OCI-LY7 (cell line): ENCODE data around the gene HRH2. TPM values are rescaled to one million over a fixed set of nuclear protein-coding genes. Genes with fewer than 3 reads are reported as not detected.

Experiments
- BruUV-seq: library from RNA; stranded (reverse); fragments of 400-500 nt; replicated peaks from 2 replicates; lab custom pipeline; 2021; lab: Mats Ljungman, UMichigan
- CTCF ChIA-PET: fragments of 300-600 bp; sonication (Branson Sonifier 250); formaldehyde crosslinking; loops from one replicate; lab custom pipeline; 2022; ENCODE audit warnings: antibody characterized with exemption; ENCODE audit not compliant: unreplicated experiment; lab: Charles Lee
- POLR2A ChIA-PET: fragments of 300-600 bp; sonication (Branson Sonifier 250); formaldehyde crosslinking; loops from one replicate; lab custom pipeline; 2022; ENCODE audit warnings: antibody characterized with exemption; lab: Charles Lee
- DNase-seq: peaks from one replicate; pipeline ENCODE4 v3.0.0-alpha.2; 2015; ENCODE audit warnings: low spot score
- H2AFZ ChIP-seq: fragments of 200-600 bp; sonication (generic), shearing (Covaris generic); 2 replicates; pipeline ENCODE4 v1.6.1; 2014; ENCODE audit warnings: mild to moderate bottlenecking, antibody characterized with exemption, low read length, moderate library complexity
- H3K27ac ChIP-seq: fragments of 200-600 bp; sonication (generic); 2 replicates; pipeline ENCODE4 v1.5.1; 2014; ENCODE audit warnings: mixed run types, low read depth, mild to moderate bottlenecking, moderate library complexity, low read length, inconsistent platforms; ENCODE audit not compliant: poor library complexity, severe bottlenecking
- H3K36me3 ChIP-seq: fragments of 200-600 bp; sonication (generic); 2 replicates; pipeline ENCODE4 v1.6.1; 2014; ENCODE audit warnings: mild to moderate bottlenecking, antibody characterized with exemption, low read length, moderate library complexity, mixed read lengths; ENCODE audit not compliant: insufficient read depth
- H3K4me1 ChIP-seq: fragments of 200-600 bp; sonication (generic); 2 replicates; pipeline ENCODE4 v1.5.1; 2014; ENCODE audit warnings: mild to moderate bottlenecking, low read length; ENCODE audit not compliant: insufficient read depth, poor library complexity, severe bottlenecking
- H3K4me2 ChIP-seq: fragments of 200-600 bp; sonication (generic); 2 replicates; pipeline ENCODE4 v1.6.1; 2014; ENCODE audit warnings: mild to moderate bottlenecking, low read length
- H3K4me3 ChIP-seq: fragments of 200-600 bp; sonication (generic); 2 replicates; pipeline ENCODE4 v1.5.1; 2014; ENCODE audit warnings: mild to moderate bottlenecking, low read depth, low read length; ENCODE audit not compliant: poor library complexity, severe bottlenecking
- H3K79me2 ChIP-seq: fragments of 200-600 bp; sonication (generic); 2 replicates; pipeline ENCODE4 v1.6.1; 2016; ENCODE audit warnings: low read depth, mild to moderate bottlenecking, low read length, moderate library complexity, mixed read lengths; ENCODE audit not compliant: insufficient read depth
- H3K9me2 ChIP-seq: fragments of 200-600 bp; sonication (generic); 2 replicates; pipeline ENCODE4 v1.6.1; 2016; ENCODE audit warnings: mild to moderate bottlenecking, low read length, mixed read lengths; ENCODE audit not compliant: insufficient read depth
- H3K9me3 ChIP-seq: fragments of 200-600 bp; sonication (generic); 2 replicates; pipeline ENCODE4 v1.6.1; 2014; ENCODE audit warnings: mild to moderate bottlenecking, mixed run types, low read length, mixed read lengths
- H4K20me1 ChIP-seq: fragments of 200-600 bp; sonication (generic); 2 replicates; pipeline ENCODE4 v1.6.1; 2014; ENCODE audit warnings: mild to moderate bottlenecking, antibody characterized with exemption, low read length, moderate library complexity, mixed read lengths; ENCODE audit not compliant: insufficient read depth
- EZH2phosphoT487 ChIP-seq: fragments of 200-600 bp; sonication (generic); IDR thresholded peaks from 2 replicates; pipeline ENCODE4 v1.6.1; 2018; ENCODE audit warnings: low read depth, borderline replicate concordance, mild to moderate bottlenecking, mixed run types, antibody characterized with exemption, low read length, moderate library complexity, mixed read lengths
- intact Hi-C: fragments of 100-400 bp; cut with micrococcal nuclease; formaldehyde crosslinking; loops from one replicate; pipeline ENCODE4 v1.10.0; 2022; ENCODE audit not compliant: unreplicated experiment
- total RNA-seq, 2 experiments: library from RNA; depleted of rRNA in 1 of 2; stranded (reverse); fragments of >200 nt in 1 of 2; shearing (Covaris generic) in 1 of 2; gene quantifications; 2 replicates each; pipeline ENCODE4 v1.2.3, GENCODE V29; 2014 to 2022
- TF ChIP-seq, protein P1 (sequence below): fragments of 200-600 bp; sonication (generic); conservative IDR thresholded peaks from 2 replicates; pipeline ENCODE4 v1.5.1; 2014; ENCODE audit warnings: mild to moderate bottlenecking, antibody characterized with exemption, low read length, moderate library complexity, mixed read lengths

HRH2 gene
- total RNA-seq, 2 experiments from 2014 or later, result not detected

DNA sequence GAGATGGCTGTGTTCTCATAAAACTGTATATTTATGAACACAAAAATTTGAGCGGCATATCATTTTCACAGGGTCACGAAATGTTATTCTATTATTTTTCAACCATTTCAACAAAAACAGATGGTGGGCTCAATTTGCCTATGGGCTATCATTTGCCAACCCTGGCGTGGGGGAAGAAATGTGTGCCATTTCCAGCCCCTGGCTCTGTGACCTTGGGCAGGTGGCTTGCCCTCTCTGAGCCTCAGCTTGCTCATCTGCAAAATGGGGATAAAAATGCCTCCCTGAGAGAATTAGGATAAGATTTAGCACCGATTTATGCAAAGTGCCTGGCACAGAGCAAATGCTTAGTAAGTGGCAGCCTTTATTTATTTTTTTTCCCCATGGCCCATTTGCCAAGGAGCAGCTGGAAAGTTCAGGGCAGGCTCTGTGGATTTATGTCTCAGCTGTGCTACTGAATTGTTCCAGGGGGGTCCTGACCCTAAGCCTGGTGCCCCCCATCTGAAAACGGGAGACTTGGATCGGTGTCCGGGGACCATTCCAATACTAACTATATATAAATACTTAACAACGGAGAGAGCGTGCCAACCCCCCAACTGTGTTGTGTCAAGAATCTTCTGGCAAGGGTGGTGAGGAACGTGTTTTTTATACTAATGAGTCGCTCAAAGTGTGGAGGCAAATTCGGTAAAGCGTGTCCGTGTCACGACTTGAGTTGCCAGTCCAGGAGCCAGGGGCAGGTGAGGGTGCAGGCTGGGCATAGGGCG is 34.5 kb downstream of the HRH2 start:
- BruUV-seq, result no TSS peak

DNA sequence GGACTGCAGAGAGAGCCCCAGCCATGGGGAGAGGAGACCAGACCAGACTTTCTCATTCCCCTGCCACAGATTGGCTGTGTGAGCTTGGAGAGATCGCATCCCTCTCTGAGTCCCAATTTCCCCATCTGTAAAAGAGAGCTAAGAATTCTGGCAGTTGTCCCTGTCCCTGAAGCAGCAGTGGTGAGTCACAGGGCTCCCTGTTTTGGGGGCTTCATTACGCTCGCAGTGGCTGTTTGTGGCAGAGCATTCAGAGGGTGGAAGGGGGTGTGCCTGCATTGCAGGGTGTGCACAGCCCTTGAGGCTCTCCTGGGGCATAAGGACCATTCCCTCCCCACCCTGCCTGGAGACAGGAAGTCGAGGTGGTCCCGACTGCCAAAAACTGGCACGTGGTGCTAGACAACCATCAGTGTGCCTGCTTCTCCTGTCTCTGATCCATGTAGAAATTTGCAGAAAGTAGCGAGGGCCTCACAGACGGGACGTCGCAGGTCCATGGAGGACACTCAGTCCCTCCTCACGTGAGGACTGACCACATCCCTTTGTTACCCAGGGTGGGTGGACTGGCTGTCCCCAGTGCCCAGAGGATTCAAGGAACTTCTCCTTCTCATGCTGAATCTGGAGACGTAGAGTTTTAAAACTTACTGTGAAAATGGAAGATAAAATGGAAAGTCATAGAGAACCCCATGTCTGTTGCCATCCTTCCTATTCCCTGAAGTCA is 35.3 kb downstream of the HRH2 start:
- ChIA-PET CTCF (no interaction called here), POLR2A (no interaction called here)
- no peaks in the 10 kb centered on the region for H3K4me1 ChIP-seq
- intact Hi-C loops, result no loop called here
- H4K20me1 ChIP-seq, result no peaks in the 10 kb centered on the region
- no TSS peak for BruUV-seq
- no peak for TF ChIP-seq EZH2phosphoT487
- TF ChIP-seq, protein P1, sequence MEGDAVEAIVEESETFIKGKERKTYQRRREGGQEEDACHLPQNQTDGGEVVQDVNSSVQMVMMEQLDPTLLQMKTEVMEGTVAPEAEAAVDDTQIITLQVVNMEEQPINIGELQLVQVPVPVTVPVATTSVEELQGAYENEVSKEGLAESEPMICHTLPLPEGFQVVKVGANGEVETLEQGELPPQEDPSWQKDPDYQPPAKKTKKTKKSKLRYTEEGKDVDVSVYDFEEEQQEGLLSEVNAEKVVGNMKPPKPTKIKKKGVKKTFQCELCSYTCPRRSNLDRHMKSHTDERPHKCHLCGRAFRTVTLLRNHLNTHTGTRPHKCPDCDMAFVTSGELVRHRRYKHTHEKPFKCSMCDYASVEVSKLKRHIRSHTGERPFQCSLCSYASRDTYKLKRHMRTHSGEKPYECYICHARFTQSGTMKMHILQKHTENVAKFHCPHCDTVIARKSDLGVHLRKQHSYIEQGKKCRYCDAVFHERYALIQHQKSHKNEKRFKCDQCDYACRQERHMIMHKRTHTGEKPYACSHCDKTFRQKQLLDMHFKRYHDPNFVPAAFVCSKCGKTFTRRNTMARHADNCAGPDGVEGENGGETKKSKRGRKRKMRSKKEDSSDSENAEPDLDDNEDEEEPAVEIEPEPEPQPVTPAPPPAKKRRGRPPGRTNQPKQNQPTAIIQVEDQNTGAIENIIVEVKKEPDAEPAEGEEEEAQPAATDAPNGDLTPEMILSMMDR, result no peak
- no peak overlapping the region for H3K4me3 ChIP-seq
- no peaks in the 10 kb centered on the region for H3K79me2 ChIP-seq
- no peak for DNase-seq
- H3K9me3 ChIP-seq, result no peaks in the 10 kb centered on the region
- H3K4me2 ChIP-seq, result no peak overlapping the region
- no peak overlapping the region for H2AFZ ChIP-seq
- H3K27ac ChIP-seq, result no peak overlapping the region
- no peaks in the 10 kb centered on the region for H3K36me3 ChIP-seq
- no peaks in the 10 kb centered on the region for H3K9me2 ChIP-seq

More for the DNA sequence above, 34.5 kb downstream of the HRH2 start:
- ChIA-PET POLR2A (no interaction called here), CTCF (no interaction called here)
- H3K4me1 ChIP-seq, result no peaks in the 10 kb centered on the region
- no peaks in the 10 kb centered on the region for H4K20me1 ChIP-seq
- H3K79me2 ChIP-seq, result no peaks in the 10 kb centered on the region
- no peaks in the 10 kb centered on the region for H3K36me3 ChIP-seq
- no peak overlapping the region for H3K27ac ChIP-seq
- no peaks in the 10 kb centered on the region for H3K9me3 ChIP-seq
- TF ChIP-seq EZH2phosphoT487, result no peak
- TF ChIP-seq, protein P1, result no peak
- intact Hi-C loops, result no loop called here
- DNase-seq, result no peak
- no peak overlapping the region for H3K4me3 ChIP-seq
- H2AFZ ChIP-seq, result no peak overlapping the region
- no peak overlapping the region for H3K4me2 ChIP-seq
- no peaks in the 10 kb centered on the region for H3K9me2 ChIP-seq

DNA sequence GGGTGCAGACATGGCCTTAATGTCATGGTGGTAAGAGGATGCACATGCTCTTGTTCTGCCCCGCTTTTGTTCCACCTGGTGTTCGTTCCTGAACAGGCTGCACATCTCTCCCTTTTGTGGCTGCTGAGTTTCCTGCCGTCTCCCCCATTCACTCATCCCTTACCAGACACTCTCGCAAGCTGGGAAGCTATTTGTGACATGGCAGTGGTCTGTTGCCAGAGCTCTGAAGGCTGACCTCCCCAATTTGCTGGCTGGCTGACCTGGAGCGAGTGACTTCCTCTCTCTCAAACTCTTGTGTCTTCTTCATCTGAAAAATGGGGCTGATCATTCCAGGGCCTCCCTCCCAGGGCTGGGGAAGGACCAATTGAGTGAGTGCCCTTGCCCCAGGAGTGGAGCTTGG is 35.9 kb downstream of the HRH2 start:
- Histone ChIP-seq H3K36me3 (no peaks in the 10 kb centered on the region), H4K20me1 (no peaks in the 10 kb centered on the region), H3K4me3 (no peak overlapping the region), H3K9me2 (no peaks in the 10 kb centered on the region), H3K9me3 (no peaks in the 10 kb centered on the region), H3K4me1 (no peaks in the 10 kb centered on the region), H3K79me2 (no peaks in the 10 kb centered on the region), H3K27ac (no peak overlapping the region), H2AFZ (no peak overlapping the region), H3K4me2 (no peak overlapping the region)
- no TSS peak for BruUV-seq
- CTCF ChIA-PET, result no interaction called here
- TF ChIP-seq, protein P1, result no peak
- TF ChIP-seq EZH2phosphoT487, result no peak
- POLR2A ChIA-PET, result no interaction called here
- DNase-seq, result no peak
- intact Hi-C loops, result no loop called here
